Measurements from ENCODE around the gene FAM131A.

DNA sequence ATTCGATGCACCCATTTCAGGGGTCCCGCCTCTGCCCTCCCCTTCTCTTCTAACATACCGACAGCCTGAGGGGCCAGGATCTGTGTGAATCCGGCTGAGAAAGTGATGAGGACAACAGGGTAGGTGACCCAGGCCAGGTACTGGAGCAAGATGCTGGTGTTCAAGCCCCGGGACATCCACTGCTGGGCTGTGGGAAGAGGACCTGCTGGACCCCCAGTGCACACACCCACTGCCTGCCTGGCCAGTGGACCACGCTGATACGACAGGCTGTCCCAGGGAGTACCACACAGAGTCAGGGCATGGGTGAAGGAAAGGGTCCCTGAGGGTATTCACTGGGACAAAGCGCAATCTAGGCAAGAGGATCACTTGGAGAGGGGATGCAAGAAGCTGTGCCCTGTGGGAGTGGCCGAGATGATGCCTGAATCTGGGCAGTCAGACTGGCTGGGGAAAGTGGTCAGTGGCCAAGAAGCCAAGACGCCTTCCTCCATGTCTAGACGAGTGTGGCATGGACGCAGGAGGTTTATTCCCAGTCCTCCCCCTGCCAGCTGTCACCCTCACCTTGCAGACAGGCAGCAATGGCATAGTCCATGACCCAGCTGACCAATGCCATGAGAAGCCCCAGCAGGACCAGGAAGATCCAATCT lies 20.8 kb downstream of the FAM131A start:
- TF ChIP-seq POLR2A (IDR thresholded peaks at IDR 0.05; ENCODE audit: low read depth, low read length): no peak
- TF ChIP-seq POLR2AphosphoS5 (IDR thresholded peaks at IDR 0.05; ENCODE audit: low read depth, low read length): no peak
- TF ChIP-seq TAF1 (IDR thresholded peaks at IDR 0.05; ENCODE audit: borderline replicate concordance, low read depth, low read length): no peak

Measured in GM12892 (cell line).